ENCODE results near the gene SPATA2. TPM values are rescaled to one million over a fixed set of nuclear protein-coding genes. Genes with fewer than 3 reads are reported as not detected.

SPATA2 gene
- polyA plus RNA-seq, 2 of the 4 experiments (the other 2 are of a cell fraction) = 4.7 to 5.1 TPM

DNA sequence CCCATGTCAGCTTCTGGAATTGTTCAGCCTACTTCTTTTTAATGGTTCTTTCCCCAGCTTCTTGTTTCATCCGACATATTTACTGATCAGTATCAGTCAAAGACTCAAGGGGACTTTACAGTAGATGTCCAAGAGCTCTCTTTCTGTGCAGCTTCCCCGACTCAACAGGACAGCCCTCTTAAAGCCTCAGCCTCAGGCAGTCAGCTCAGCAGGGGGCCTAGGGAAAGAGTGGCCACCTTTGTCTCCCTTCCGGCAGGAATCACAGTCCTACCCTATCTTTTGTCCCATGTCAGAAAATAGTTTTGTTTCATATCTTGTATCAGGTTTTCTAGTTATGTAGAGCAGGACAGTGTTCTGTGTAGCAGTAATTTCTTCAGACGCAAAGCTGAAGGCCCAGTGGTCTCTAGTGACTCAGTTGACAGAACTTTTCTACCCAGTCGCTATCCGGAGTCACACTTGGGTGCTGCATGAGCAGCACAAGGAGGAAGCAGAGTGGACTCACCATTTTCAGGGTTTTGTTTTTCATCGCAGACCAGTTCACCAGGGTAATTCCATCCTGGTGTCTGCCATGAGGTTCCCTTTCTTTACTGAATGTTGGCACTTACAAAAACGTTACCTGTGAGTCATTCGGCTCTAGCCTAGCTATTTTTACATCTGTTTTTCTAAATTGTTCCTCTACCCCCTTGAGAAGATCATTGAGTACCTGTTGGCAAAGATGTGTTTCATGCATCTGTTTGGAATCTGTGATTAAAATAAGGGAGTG lies 47.7 kb downstream of the SPATA2 start:
- Histone ChIP-seq H3K4me2 (no peak overlapping the region), H3K9me3 (no peaks in the 10 kb centered on the region), H3K4me1 (peaks cover 3% of the 10 kb centered on the region; the same call in 1 of the 3 replicates), H3K4me3 (no peak overlapping the region), H3K27ac (no peak overlapping the region)
- TF ChIP-seq POLR2AphosphoS2 (conservative IDR thresholded peaks at IDR 0.05; ENCODE audit: low read length) (no peak), NPAS2 (CRISPR knock-in tag; IDR thresholded peaks at IDR 0.05; ENCODE audit: borderline replicate concordance) (no peak), BHLHE40 (IDR thresholded peaks at IDR 0.05; ENCODE audit: low read depth, low read length) (no peak), EHF (CRISPR knock-in tag; IDR thresholded peaks at IDR 0.05) (no peak), ZNF302 (CRISPR knock-in tag; IDR thresholded peaks at IDR 0.05) (no peak), CHD4 (IDR thresholded peaks at IDR 0.05; ENCODE audit: borderline replicate concordance) (no peak), RCOR1 (IDR thresholded peaks at IDR 0.05; ENCODE audit: low read depth, low read length) (no peak), ZC3H11A (IDR thresholded peaks at IDR 0.05) (no peak)
- TF ChIP-seq, protein P1, sequence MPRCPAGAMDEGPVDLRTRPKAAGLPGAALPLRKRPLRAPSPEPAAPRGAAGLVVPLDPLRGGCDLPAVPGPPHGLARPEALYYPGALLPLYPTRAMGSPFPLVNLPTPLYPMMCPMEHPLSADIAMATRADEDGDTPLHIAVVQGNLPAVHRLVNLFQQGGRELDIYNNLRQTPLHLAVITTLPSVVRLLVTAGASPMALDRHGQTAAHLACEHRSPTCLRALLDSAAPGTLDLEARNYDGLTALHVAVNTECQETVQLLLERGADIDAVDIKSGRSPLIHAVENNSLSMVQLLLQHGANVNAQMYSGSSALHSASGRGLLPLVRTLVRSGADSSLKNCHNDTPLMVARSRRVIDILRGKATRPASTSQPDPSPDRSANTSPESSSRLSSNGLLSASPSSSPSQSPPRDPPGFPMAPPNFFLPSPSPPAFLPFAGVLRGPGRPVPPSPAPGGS (IDR thresholded peaks at IDR 0.05) = no peak
- TF ChIP-seq, protein P2, sequence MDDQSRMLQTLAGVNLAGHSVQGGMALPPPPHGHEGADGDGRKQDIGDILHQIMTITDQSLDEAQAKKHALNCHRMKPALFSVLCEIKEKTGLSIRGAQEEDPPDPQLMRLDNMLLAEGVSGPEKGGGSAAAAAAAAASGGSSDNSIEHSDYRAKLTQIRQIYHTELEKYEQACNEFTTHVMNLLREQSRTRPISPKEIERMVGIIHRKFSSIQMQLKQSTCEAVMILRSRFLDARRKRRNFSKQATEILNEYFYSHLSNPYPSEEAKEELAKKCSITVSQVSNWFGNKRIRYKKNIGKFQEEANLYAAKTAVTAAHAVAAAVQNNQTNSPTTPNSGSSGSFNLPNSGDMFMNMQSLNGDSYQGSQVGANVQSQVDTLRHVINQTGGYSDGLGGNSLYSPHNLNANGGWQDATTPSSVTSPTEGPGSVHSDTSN (IDR thresholded peaks at IDR 0.05) = no peak
- FAIRE-seq (no peak), DNase-seq (ENCODE audit: low read depth in 1 of 2, low spot score in 1 of 2) (no peak), ATAC-seq (no peak)
- ChIA-PET POLR2A (no interaction called here), CTCF (interaction anchor here (0.8 to 4.5 kb wide), 4 partner anchors 20 to 258 kb away, joined by 3 to 22 read pairs (median 6); no protein-coding TSS in a partner anchor)
- 88% methylated on average over 9 of the region's 9 CpGs for WGBS (ENCODE audit: missing lambda C conversion rate)

DNA sequence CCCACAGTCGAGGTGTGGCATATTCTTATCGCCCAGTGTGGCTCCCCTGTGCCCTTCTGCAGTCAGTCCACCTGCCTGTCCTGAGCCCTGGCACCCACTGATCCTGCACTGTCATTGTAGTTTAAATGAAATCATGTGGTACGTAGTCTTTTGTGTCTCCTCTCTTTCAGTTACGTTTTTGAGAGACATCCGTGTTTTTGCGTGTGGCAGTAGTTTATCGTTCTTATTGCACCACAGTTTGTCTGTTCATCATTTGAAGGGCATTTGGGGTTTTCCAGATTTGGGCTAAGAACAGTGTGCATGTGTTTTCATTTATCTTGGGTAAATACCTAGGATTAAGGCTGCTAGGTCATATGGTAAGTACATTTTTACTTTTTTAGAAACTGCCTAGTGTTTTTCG lies 49.3 kb downstream of the SPATA2 start:
- WGBS (ENCODE audit: missing lambda C conversion rate) = 87% methylated on average over 8 of the region's 8 CpGs
- H3K4me3 ChIP-seq = no peak overlapping the region
- H3K27ac ChIP-seq = no peak overlapping the region
- TF ChIP-seq EHMT2 (IDR thresholded peaks at IDR 0.05; ENCODE audit: low read depth) (no peak), JUNB (IDR thresholded peaks at IDR 0.05) (no peak), POLR2A (IDR thresholded peaks at IDR 0.05; ENCODE audit: low read length) (no peak), ZNF302 (CRISPR knock-in tag; IDR thresholded peaks at IDR 0.05) (no peak), TP53 (CRISPR knock-in tag; IDR thresholded peaks at IDR 0.05) (no peak), RARB (CRISPR knock-in tag; IDR thresholded peaks at IDR 0.05) (no peak), HOXB5 (CRISPR knock-in tag; IDR thresholded peaks at IDR 0.05) (no peak), NR3C1 (IDR thresholded peaks at IDR 0.05) (no peak), NPAS2 (CRISPR knock-in tag; IDR thresholded peaks at IDR 0.05; ENCODE audit: borderline replicate concordance) (no peak), MAZ (IDR thresholded peaks at IDR 0.05; ENCODE audit: borderline replicate concordance, low read depth, low read length) (no peak), MAFK (IDR thresholded peaks at IDR 0.05; ENCODE audit: partially characterized antibody) (no peak), POLR2AphosphoS2 (conservative IDR thresholded peaks at IDR 0.05; ENCODE audit: low read length) (no peak), ESRRA (IDR thresholded peaks at IDR 0.05; ENCODE audit: borderline replicate concordance, low read length) (no peak), TFCP2L1 (CRISPR knock-in tag; IDR thresholded peaks at IDR 0.05) (no peak), CEBPB (IDR thresholded peaks at IDR 0.05) (no peak)
- TF ChIP-seq, protein P3, sequence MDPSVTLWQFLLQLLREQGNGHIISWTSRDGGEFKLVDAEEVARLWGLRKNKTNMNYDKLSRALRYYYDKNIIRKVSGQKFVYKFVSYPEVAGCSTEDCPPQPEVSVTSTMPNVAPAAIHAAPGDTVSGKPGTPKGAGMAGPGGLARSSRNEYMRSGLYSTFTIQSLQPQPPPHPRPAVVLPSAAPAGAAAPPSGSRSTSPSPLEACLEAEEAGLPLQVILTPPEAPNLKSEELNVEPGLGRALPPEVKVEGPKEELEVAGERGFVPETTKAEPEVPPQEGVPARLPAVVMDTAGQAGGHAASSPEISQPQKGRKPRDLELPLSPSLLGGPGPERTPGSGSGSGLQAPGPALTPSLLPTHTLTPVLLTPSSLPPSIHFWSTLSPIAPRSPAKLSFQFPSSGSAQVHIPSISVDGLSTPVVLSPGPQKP (IDR thresholded peaks at IDR 0.05; ENCODE audit: low read depth, low read length) = no peak
- TF ChIP-seq, protein P4, sequence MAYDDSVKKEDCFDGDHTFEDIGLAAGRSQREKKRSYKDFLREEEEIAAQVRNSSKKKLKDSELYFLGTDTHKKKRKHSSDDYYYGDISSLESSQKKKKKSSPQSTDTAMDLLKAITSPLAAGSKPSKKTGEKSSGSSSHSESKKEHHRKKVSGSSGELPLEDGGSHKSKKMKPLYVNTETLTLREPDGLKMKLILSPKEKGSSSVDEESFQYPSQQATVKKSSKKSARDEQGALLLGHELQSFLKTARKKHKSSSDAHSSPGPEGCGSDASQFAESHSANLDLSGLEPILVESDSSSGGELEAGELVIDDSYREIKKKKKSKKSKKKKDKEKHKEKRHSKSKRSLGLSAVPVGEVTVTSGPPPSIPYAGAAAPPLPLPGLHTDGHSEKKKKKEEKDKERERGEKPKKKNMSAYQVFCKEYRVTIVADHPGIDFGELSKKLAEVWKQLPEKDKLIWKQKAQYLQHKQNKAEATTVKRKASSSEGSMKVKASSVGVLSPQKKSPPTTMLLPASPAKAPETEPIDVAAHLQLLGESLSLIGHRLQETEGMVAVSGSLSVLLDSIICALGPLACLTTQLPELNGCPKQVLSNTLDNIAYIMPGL (CRISPR knock-in tag; IDR thresholded peaks at IDR 0.05; ENCODE audit: borderline replicate concordance) = no peak
- TF ChIP-seq, protein P5, sequence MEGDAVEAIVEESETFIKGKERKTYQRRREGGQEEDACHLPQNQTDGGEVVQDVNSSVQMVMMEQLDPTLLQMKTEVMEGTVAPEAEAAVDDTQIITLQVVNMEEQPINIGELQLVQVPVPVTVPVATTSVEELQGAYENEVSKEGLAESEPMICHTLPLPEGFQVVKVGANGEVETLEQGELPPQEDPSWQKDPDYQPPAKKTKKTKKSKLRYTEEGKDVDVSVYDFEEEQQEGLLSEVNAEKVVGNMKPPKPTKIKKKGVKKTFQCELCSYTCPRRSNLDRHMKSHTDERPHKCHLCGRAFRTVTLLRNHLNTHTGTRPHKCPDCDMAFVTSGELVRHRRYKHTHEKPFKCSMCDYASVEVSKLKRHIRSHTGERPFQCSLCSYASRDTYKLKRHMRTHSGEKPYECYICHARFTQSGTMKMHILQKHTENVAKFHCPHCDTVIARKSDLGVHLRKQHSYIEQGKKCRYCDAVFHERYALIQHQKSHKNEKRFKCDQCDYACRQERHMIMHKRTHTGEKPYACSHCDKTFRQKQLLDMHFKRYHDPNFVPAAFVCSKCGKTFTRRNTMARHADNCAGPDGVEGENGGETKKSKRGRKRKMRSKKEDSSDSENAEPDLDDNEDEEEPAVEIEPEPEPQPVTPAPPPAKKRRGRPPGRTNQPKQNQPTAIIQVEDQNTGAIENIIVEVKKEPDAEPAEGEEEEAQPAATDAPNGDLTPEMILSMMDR (IDR thresholded peaks at IDR 0.05) = no peak
- H3K4me2 ChIP-seq = no peak overlapping the region
- H3K4me1 ChIP-seq = no peaks in the 10 kb centered on the region; the same call in 2 of the 3 replicates
- no peak for DNase-seq (ENCODE audit: low read depth in 1 of 2, low spot score in 1 of 2)
- ATAC-seq = no peak
- ChIA-PET POLR2A (no interaction called here), CTCF (interaction anchor here (1.0 to 4.5 kb wide), 2 partner anchors 22 to 255 kb away, joined by 4 to 22 read pairs; no protein-coding TSS in a partner anchor)
- FAIRE-seq = no peak
- H3K9me3 ChIP-seq = no peaks in the 10 kb centered on the region
